ENCODE results near the gene OSGIN1.

The OSGIN1 gene

GRCh38 chr16:83972256-83973008, 19.4 kb downstream of the OSGIN1 start:
- DNase-seq (ENCODE audit: low read depth in 2 of 2): no peak

- DNase-seq (ENCODE audit: low read depth in 2 of 2): no peak
Observed at GRCh38 chr16:83973077-83973476, 20.0 kb downstream of the OSGIN1 start.

DNA sequence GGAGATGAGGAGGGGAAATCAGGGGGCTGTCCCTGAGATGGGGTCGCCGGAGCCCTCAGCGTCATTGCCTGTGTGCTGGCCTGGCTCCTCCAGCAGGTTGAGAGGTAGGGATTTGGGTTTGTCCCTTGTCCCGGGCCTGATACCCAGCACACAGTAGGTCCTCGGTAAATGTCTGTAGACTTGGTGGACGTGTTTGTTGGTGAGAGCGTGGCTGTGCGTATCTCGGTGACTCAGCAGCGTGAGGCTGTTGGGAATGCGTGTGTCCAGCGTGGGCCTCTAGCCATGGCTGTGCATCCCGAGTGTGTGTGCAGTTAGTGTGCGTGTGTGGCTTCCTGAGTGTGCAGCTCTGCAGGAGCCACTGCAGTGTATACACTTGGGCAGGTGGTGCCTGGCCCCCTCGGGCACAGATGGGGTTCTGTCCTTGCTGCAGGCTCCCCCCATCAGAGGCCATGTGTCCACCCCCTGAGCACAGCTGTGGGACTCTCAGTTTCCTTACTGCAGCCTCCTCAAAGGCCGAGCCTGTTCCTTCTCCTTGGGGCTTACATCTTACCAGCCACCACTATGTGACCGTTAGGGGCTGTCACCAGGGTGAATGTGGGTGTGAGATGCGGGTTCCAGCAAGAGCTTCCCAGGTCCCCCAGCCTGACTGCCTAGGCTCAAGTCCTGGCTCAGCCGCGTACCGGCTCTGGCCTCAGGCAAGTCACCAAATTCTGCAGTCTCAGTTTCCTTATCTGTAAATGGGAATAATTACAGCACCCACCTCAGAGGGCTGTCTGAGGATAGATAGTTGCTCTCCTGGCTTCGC, 20.7 kb downstream of the OSGIN1 start:
- no peak for DNase-seq (ENCODE audit: low read depth in 2 of 2)

DNA sequence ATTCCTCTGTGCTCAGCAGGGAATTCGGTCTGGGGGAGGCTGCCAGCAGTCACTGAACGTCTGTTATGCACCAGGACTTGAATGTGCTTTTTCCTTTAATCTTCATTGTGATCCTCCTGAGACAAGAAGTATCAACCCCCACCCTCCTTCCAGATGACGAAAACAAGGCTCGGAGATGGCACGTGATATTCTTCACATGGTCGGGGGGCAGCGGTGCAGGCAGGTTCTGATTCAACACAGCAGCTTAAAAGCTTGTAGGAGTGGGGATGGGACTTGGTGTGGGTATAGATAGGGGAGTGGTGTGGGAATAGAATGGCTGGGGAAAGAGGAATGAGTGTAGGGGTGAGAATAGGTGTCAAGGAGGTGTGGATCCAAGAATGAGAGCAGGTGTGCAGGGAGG, 21.4 kb downstream of the OSGIN1 start:
- no peak for DNase-seq (ENCODE audit: low read depth in 2 of 2)

GRCh38 chr16:83975590-83976260, 22.7 kb downstream of the OSGIN1 start:
- DNase-seq (ENCODE audit: low read depth in 2 of 2): no peak

DNA sequence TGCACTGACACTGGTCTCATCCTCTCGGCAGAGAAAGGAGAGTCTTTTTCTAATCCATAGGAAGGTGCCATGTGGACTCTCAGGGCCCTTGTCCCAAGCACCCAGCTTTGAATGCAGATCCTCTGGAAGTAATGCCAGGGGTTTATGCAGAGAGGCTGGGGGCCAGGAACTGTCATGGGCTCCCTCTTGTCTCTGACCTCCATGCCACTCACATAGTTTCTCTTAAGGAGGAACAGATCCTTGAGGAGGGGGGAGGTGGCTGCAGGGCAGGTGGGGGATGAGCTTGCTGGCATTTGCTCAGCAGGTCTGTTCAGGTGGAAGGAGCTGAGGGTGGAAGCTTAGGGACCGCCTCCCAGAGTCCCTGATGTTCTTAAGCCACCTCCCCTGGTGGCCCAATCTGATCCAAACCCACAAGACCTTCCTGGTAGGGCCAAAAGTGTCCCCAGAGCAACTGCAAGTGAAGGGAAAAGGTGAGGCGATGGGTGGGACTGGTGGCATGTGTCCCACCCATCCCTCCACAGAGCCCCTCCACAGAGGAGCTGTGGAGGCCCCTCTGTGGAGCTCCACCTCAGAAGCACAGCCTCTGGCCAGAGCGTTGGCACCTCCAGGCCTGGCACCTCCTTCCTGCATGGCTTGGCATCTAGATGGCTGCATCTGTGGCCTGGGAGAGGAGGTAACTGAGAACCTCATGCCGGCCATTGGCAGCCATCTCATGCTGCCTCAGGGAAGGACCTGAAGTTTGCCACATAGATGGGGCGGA, 24.2 kb downstream of the OSGIN1 start:
- no peak for DNase-seq (ENCODE audit: low read depth in 2 of 2)

DNA sequence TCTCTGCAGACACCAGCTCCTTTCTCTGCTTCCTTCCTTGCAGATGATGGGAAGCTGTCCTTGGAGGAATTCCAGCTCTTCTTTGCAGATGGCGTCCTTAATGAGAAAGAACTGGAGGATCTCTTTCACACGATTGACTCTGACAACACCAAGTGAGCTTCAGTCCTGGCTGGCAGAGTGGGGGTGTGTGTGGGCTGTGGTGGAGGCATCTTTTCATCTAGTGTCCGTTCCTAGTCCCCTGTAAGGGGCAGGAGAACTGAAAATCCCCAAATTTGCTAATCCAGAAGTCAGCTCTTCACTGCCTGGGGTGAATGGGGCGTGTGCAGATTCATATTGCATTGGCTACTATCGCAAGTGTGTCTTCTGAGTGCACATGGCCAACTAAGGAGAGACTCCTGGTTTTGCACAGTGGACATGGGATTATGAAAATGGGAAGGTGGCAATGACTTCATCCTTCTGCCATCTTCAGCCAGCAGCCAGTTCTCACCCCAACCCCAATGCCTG, 25.4 kb downstream of the OSGIN1 start:
- DNase-seq (ENCODE audit: low read depth in 2 of 2): no peak

- no peak for DNase-seq (ENCODE audit: low read depth in 2 of 2)
Observed at GRCh38 chr16:83979441-83979840, 26.4 kb downstream of the OSGIN1 start.

GRCh38 chr16:83980794-83981193, 27.8 kb downstream of the OSGIN1 start:
- no peak for DNase-seq (ENCODE audit: low read depth in 2 of 2)

DNA sequence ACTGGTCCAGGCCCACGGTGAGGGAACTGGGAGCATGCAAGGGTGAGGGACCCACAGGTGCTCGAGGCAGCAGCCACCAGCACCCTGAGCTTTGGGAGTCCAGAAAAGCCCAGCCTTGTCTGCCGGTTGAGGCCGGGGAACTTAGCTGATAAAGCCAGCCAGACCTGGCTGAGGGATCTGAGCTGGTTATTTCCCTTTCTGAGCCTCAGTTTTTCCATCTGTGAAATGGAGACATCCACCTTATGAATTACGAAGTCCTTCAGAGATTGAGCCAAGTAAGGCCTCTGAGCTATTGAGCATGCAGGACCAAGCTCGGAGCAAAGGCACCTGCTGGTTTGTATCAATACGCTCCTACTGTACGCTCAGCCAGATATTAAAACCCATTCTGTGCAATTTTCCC, 28.8 kb downstream of the OSGIN1 start:
- no peak for DNase-seq (ENCODE audit: low read depth in 2 of 2)

DNA sequence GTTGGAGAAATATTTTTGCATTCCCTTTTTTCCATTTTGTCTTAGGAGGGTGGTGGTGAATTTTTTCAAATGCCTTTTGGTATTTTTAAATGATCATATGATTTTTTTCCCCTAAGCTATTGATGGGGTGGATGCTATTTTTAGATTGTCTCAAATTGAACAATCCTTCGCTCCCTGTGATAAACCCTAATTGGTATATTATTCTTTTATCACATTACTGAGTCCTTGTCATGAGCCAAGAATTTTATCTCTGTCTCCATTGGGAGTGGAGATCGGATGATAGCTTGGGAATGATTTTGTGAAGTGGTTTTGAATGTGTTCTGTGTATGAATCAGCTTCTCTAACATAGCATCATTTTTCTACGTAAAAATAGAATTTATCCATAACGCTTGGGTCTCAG, 30.5 kb downstream of the OSGIN1 start:
- DNase-seq (ENCODE audit: low read depth in 2 of 2): no peak

GRCh38 chr16:83989300-83989699, 36.3 kb downstream of the OSGIN1 start:
- DNase-seq (ENCODE audit: low read depth in 2 of 2): no peak

- DNase-seq (ENCODE audit: low read depth in 2 of 2): no peak
Observed at GRCh38 chr16:83990492-83990891, 37.5 kb downstream of the OSGIN1 start.

GRCh38 chr16:83992624-83993023, 39.6 kb downstream of the OSGIN1 start:
- DNase-seq (ENCODE audit: low read depth in 2 of 2): no peak

- DNase-seq (ENCODE audit: low read depth in 2 of 2): no peak
Observed at GRCh38 chr16:83994087-83994486, 41.0 kb downstream of the OSGIN1 start.

- no peak for DNase-seq (ENCODE audit: low read depth in 2 of 2)
Observed at GRCh38 chr16:83994703-83995102, 41.7 kb downstream of the OSGIN1 start.

- DNase-seq (ENCODE audit: low read depth in 2 of 2): no peak
Observed at GRCh38 chr16:83995754-83996153, 42.7 kb downstream of the OSGIN1 start.

- no peak for DNase-seq (ENCODE audit: low read depth in 2 of 2)
Observed at GRCh38 chr16:83996481-83997252, 43.6 kb downstream of the OSGIN1 start.

- no peak for DNase-seq (ENCODE audit: low read depth in 2 of 2)
Observed at GRCh38 chr16:83998091-83998490, 45.1 kb downstream of the OSGIN1 start.

- no peak for DNase-seq (ENCODE audit: low read depth in 2 of 2)
Observed at GRCh38 chr16:84000989-84001642, 48.1 kb downstream of the OSGIN1 start.

Measured in stimulated activated CD8-positive, alpha-beta memory T cell treated with anti-CD3 and anti-CD28 coated beads, Interleukin-7, amount 100 ng/mL, for 1 hour (primary cell).